ENCODE data around the gene CFAP45. TPM values are rescaled to one million over a fixed set of nuclear protein-coding genes. Genes with fewer than 3 reads are reported as not detected.

Gene CFAP45
- total RNA-seq, 4 donors from 2014 or later: 0.56 to 0.94 TPM; not detected in 2

DNA sequence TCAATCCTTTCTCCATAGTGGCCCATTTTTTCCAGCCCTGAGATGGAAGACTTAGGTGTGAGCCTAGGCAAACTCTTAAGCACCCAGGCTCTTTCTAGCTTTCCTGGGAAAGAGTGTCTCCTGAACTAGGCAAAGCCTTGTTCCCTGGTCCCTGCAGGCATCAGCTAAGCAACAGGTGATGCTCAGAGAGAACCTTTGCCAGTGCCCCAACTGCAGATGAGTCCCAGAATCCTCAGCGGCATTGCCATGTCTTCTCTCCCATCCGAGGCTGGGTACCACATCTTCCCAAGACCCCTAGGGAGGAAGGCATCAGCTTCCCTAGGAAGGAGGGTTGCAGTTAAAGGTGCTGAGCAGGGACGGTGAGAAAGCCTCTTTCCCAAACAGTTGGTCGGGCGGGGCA is 29.3 kb downstream of the CFAP45 start:
- intact Hi-C loops (cut with DNase I): no loop called here
- 87 to 93% methylated on average over 5 of the region's 5 CpGs for WGBS, 2 donors
- no peak overlapping the region for H3K4me3 ChIP-seq (replicated peaks in 1 of 3)

DNA sequence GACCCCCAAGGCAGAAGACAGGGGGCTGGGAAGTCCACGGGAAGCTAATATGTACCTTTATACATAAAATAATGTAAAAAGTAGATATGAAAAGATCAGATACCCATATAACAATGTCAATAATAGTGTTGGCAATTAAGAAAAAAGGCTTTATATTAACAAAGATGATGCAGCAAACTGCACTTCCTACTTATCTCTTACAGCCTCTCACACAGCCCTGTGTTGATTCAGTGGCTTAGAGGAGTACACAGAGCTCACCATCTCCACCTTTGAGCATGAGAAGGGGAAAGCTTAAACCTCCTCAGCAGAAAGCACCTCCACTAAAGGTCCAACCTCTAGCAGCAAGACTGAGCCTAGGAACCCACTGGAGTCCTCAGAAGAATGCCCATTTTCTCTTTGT is 30.4 kb downstream of the CFAP45 start:
- H3K27me3 ChIP-seq: no peaks in the 10 kb centered on the region
- WGBS, 2 donors: 79 to 87% methylated on average over 1 of the region's 1 CpG
- no peak overlapping the region for H3K4me3 ChIP-seq (replicated peaks in 1 of 3)
- no peaks in the 10 kb centered on the region for H3K36me3 ChIP-seq
- no peaks in the 10 kb centered on the region for H3K9me3 ChIP-seq
- no peak for TF ChIP-seq POLR2A (IDR thresholded peaks at IDR 0.05)
- TF ChIP-seq, protein P1, sequence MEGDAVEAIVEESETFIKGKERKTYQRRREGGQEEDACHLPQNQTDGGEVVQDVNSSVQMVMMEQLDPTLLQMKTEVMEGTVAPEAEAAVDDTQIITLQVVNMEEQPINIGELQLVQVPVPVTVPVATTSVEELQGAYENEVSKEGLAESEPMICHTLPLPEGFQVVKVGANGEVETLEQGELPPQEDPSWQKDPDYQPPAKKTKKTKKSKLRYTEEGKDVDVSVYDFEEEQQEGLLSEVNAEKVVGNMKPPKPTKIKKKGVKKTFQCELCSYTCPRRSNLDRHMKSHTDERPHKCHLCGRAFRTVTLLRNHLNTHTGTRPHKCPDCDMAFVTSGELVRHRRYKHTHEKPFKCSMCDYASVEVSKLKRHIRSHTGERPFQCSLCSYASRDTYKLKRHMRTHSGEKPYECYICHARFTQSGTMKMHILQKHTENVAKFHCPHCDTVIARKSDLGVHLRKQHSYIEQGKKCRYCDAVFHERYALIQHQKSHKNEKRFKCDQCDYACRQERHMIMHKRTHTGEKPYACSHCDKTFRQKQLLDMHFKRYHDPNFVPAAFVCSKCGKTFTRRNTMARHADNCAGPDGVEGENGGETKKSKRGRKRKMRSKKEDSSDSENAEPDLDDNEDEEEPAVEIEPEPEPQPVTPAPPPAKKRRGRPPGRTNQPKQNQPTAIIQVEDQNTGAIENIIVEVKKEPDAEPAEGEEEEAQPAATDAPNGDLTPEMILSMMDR (IDR thresholded peaks at IDR 0.05): no peak
- H3K27ac ChIP-seq: no peak overlapping the region
- intact Hi-C loops (cut with DNase I): no loop called here
- DNase-seq: no peak
- peaks cover 13 to 34% of the 10 kb centered on the region in 2 donors for H3K4me1 ChIP-seq

More for the DNA sequence above, 29.3 kb downstream of the CFAP45 start:
- peaks cover 13 to 34% of the 10 kb centered on the region in 2 donors for H3K4me1 ChIP-seq
- DNase-seq: no peak
- H3K36me3 ChIP-seq: no peaks in the 10 kb centered on the region
- no peak overlapping the region for H3K27ac ChIP-seq
- H3K27me3 ChIP-seq: no peaks in the 10 kb centered on the region
- TF ChIP-seq, protein P1 (IDR thresholded peaks at IDR 0.05): no peak
- TF ChIP-seq POLR2A (IDR thresholded peaks at IDR 0.05): no peak
- H3K9me3 ChIP-seq: no peaks in the 10 kb centered on the region

DNA sequence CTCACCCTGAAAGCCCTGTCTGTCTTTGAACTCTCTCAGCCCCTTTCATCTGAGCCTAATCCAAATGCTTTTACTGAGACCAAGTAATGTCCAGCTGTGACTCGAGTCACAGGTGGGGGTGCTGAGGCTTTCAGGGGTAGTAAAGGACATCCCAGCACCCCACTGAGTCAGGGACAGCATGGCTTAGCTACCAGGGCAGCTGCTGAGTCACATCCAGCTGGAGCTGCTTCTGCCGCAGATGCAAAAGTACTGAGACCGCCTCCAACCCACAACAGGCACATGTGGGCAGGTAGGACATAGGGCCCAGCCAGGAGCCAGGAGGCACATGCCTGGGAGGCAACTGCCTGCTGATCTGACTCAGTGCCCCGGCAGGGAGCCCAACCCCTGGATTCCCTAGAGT is 30.8 kb downstream of the CFAP45 start:
- intact Hi-C loops (cut with DNase I): no loop called here
- Histone ChIP-seq H3K27me3 (no peaks in the 10 kb centered on the region), H3K36me3 (no peaks in the 10 kb centered on the region), H3K27ac (peak overlapping the region in 1 of 3 donors; percentile 47), H3K4me1 (peaks cover 13 to 34% of the 10 kb centered on the region in 2 donors), H3K9me3 (no peaks in the 10 kb centered on the region), H3K4me3 (replicated peaks in 1 of 3) (no peak overlapping the region)
- TF ChIP-seq POLR2A (IDR thresholded peaks at IDR 0.05): no peak
- TF ChIP-seq, protein P1 (IDR thresholded peaks at IDR 0.05): no peak
- DNase-seq: peak in 1 of 2 donors; percentile 26
- 62 to 67% methylated on average over 4 of the region's 4 CpGs for WGBS, 2 donors

DNA sequence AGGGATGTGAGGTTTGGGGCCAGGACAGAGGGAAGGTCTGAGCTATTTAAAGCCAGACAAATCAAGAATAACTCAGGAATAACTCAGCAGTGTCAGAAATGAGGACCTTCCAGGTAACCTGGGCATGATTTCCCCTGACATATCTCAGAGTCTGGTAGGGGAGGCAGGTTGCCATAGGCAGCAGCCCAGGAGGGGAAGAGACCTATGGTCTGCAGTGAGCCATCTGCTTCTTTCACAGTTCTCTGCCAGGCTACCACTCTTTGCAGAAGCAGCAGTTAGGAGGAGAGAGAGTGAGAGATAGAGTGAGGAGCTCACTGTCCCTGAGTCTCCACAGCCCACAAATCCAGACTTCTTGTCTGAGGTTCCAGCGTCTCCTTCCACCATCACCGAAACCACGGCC is 31.2 kb downstream of the CFAP45 start:
- H3K27ac ChIP-seq: peak overlapping the region in 1 of 3 donors; percentile 47
- no peak overlapping the region for H3K4me3 ChIP-seq (replicated peaks in 1 of 3)
- no peaks in the 10 kb centered on the region for H3K27me3 ChIP-seq
- intact Hi-C loops (cut with DNase I): no loop called here
- TF ChIP-seq POLR2A (IDR thresholded peaks at IDR 0.05): no peak
- TF ChIP-seq, protein P1 (IDR thresholded peaks at IDR 0.05): no peak
- no peaks in the 10 kb centered on the region for H3K36me3 ChIP-seq
- WGBS, 2 donors: 82 to 86% methylated on average over 3 of the region's 3 CpGs
- no peaks in the 10 kb centered on the region for H3K9me3 ChIP-seq
- peaks cover 13 to 34% of the 10 kb centered on the region in 2 donors for H3K4me1 ChIP-seq
- no peak for DNase-seq

DNA sequence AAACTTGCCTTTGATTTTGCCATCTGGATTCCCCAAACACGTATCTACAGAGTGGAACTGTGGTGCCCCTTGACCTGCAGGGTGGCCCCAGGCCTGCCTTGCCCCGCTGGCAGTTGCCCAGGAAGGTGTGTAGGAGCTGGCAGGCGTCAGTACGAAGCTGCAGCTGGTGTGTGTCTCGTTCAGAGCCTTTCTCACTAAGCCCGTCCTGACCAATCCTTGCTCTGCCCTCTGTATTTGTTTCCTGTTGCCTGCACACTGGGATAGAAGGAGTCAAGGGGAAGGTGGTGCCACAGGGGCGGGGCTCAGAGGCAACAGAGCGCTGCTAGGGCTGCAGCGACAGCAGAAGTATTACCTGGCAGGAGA is 32.3 kb downstream of the CFAP45 start:
- 13 to 17% methylated on average over 9 of the region's 9 CpGs for WGBS, 2 donors
- no peaks in the 10 kb centered on the region for H3K9me3 ChIP-seq
- TF ChIP-seq, protein P1 (IDR thresholded peaks at IDR 0.05): no peak
- peak in 1 of 2 donors; percentile 53 for TF ChIP-seq POLR2A (IDR thresholded peaks at IDR 0.05)
- intact Hi-C loops (cut with DNase I): no loop called here
- DNase-seq: peak; percentile 90 to 91
- H3K4me3 ChIP-seq (replicated peaks in 1 of 3): no peak overlapping the region
- no peaks in the 10 kb centered on the region for H3K36me3 ChIP-seq
- H3K27ac ChIP-seq: peak overlapping the region; percentile 47 to 65 (median 63)
- peaks cover 13 to 34% of the 10 kb centered on the region in 2 donors for H3K4me1 ChIP-seq
- H3K27me3 ChIP-seq: no peaks in the 10 kb centered on the region

Data from thyroid gland (tissue), 4 donors.